ENCODE data around the gene FRMD4A. TPM values are rescaled to one million over a fixed set of nuclear protein-coding genes. Genes with fewer than 3 reads are reported as not detected.

Gene FRMD4A
- total RNA-seq, 1 experiment from 2014 or later = 19.6 TPM

GRCh38 chr10:14123139-14123538 lies 207.6 kb downstream of the FRMD4A start:
- Histone ChIP-seq H4K20me1 (ENCODE audit: control insufficient read depth, insufficient read depth, insufficient read length) (no peaks in the 10 kb centered on the region), H3K9me3 (ENCODE audit: control insufficient read depth, low read depth, low read length) (no peaks in the 10 kb centered on the region), H3K27me3 (ENCODE audit: insufficient read depth, low read length) (no peaks in the 10 kb centered on the region), H3K14ac (ENCODE audit: insufficient read depth, low read length) (no peak overlapping the region), H3K4ac (ENCODE audit: low read depth, low read length) (no peak overlapping the region), H3K56ac (ENCODE audit: insufficient read length, low read depth, low read length) (no peak overlapping the region), H4K91ac (ENCODE audit: insufficient read length, low read depth, low read length) (no peak overlapping the region), H2AK5ac (ENCODE audit: insufficient read length, low read length) (no peak overlapping the region), H3K23me2 (ENCODE audit: insufficient read length, low read depth, low read length, poor library complexity, severe bottlenecking) (no peaks in the 10 kb centered on the region), H2BK12ac (ENCODE audit: insufficient read length, low read depth, low read length) (no peak overlapping the region), H2AFZ (ENCODE audit: low read length) (no peak overlapping the region), H2BK15ac (ENCODE audit: low read depth, low read length) (no peak overlapping the region), H2BK120ac (ENCODE audit: low read depth, low read length, poor library complexity, severe bottlenecking) (no peak overlapping the region), H3T11ph (ENCODE audit: low read length) (no peak overlapping the region), H3K27ac (ENCODE audit: insufficient read length, low read depth, low read length) (no peak overlapping the region), H3K18ac (ENCODE audit: insufficient read length, low read depth, low read length) (no peak overlapping the region), H4K8ac (replicated peaks; ENCODE audit: insufficient read length, low read depth, low read length) (no peak overlapping the region), H3K9ac (ENCODE audit: extremely low read depth, insufficient read length, low read length) (no peak overlapping the region), H3K79me1 (ENCODE audit: insufficient read depth, low read depth, low read length, poor library complexity, severe bottlenecking) (no peaks in the 10 kb centered on the region), H3K79me2 (ENCODE audit: insufficient read depth, low read length) (no peaks in the 10 kb centered on the region), H3K23ac (ENCODE audit: insufficient read length, low read depth, low read length) (no peak overlapping the region), H2BK5ac (ENCODE audit: insufficient read length, low read length) (no peak overlapping the region), H2BK20ac (ENCODE audit: low read depth, low read length, poor library complexity, severe bottlenecking) (no peak overlapping the region), H4K5ac (ENCODE audit: insufficient read length, low read depth, low read length) (no peak overlapping the region), H3K4me2 (ENCODE audit: insufficient read depth, insufficient read length, low read length) (no peak overlapping the region), H3K4me1 (ENCODE audit: insufficient read depth, low read length) (no peaks in the 10 kb centered on the region)
- peaks cover 8% of the 10 kb centered on the region in 2 experiments; a peak in 3 of 4 replicates for H3K4me1 Mint-ChIP-seq
- TF ChIP-seq CTCF (conservative IDR thresholded peaks at IDR 0.05) = no peak
- H3K36me3 Mint-ChIP-seq (ENCODE audit: insufficient read depth in 1 of 3, low read depth in 3 of 3) = no peaks in the 10 kb centered on the region; a peak in 1 of 7 replicates
- no peaks in the 10 kb centered on the region; the same call in 1 of the 2 replicates for H3K27me3 Mint-ChIP-seq (ENCODE audit: low read depth)
- H3K27ac Mint-ChIP-seq = no peak overlapping the region
- H3K9me3 Mint-ChIP-seq = 0 out of 5 replicates have a peak, but pooled peaks cover 0 to 4% of the 10 kb centered on the region in 2 experiments
- WGBS (ENCODE audit: extremely low coverage, insufficient read length, low lambda C conversion rate) = no CpG with 5 or more reads among the region's 5 CpGs
- H3K4me3 Mint-ChIP-seq = no peak overlapping the region
- DNase-seq = no peak

Measured in H9 (cell line).